HG03139 (cell line): ENCODE results near the gene RALBP1.

Source experiments
- ATAC-seq: cut with Tn5 transposase; IDR thresholded peaks from one replicate; pipeline ENCODE4 v1.9.1; 2021; ENCODE audit not compliant: unreplicated experiment

The RALBP1 gene

GRCh38 chr18:9586814-9587213, 111.5 kb downstream of the RALBP1 start:
- no peak for ATAC-seq
